Epithelial cell of proximal tubule (primary cell): Measurements from ENCODE around the gene HSCB. TPM values are rescaled to one million over a fixed set of nuclear protein-coding genes. Genes with fewer than 3 reads are reported as not detected.
A peak's percentile ranks its signal among the peaks of the same experiment; 100 is the strongest.
"Not testable (repeated sequence)": the region's sequence is repeated elsewhere in the genome, so short reads cannot be mapped to it uniquely, and the experiment has no call there.

ENCODE experiments used
- DNase-seq: peaks from one replicate; pipeline ENCODE4 v3.0.0-alpha.2; 2011; ENCODE audit warnings: low read depth
- H3K4me3 ChIP-seq: 2 replicates; pipeline ENCODE4 v1.5.1; 2011; ENCODE audit warnings: low read depth, mild to moderate bottlenecking, low read length
- CTCF ChIP-seq: conservative IDR thresholded peaks from 2 replicates; pipeline ENCODE4 v1.5.1; 2012; ENCODE audit warnings: low read depth, mild to moderate bottlenecking, low read length
- total RNA-seq: library from RNA; depleted of rRNA; stranded (reverse); fragments of >200 nt; gene quantifications from 2 replicates; pipeline ENCODE4 v1.2.3, GENCODE V29; 2015

The HSCB gene, protein sequence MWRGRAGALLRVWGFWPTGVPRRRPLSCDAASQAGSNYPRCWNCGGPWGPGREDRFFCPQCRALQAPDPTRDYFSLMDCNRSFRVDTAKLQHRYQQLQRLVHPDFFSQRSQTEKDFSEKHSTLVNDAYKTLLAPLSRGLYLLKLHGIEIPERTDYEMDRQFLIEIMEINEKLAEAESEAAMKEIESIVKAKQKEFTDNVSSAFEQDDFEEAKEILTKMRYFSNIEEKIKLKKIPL
- 19.7 and 28.3 TPM in 2 replicates for total RNA-seq

DNA sequence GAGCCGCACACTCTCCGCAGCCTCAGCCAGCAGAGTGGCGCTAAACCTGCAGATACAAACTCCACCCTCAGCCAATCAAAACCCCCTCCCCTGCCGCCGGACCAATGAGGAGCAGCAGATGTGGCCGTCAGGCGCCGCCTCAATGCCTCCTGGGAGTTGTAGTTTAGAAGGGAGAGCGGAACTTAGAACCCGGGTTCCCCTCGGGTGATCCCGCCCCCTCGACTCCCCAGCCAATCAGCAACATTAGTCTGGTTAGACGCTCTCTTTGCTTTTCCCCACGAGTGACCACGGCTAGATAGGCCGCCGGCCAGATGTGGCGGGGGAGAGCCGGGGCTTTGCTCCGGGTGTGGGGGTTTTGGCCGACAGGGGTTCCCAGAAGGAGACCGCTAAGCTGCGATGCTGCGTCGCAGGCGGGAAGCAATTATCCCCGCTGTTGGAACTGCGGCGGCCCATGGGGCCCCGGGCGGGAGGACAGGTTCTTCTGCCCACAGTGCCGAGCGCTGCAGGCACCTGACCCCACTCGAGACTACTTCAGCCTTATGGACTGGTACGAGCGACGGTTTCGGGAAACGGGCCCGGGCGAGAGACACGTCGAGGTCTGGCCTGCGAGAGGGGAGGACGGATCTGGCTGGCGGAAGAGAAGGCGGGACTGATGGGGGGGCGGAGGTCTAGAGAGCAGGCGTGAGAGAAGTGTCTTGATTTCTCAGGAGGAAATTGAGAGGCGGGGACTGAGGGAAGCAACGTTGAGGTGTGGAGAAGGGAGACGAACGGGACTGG lies at the start of gene HSCB, which contains the start of gene CHEK2:
TSS of gene HSCB (plus strand) at position 255 of the 777 bp plus-strand sequence. CDS start at position 312, 57 bp downstream.
TSS of gene CHEK2 (minus strand) at position 36 of the 777 bp plus-strand sequence. CDS start 7,099 bp downstream, outside the sequence.
- peak; percentile 86 for DNase-seq
- no peak for TF ChIP-seq CTCF
- peak within 1 kb of the TSS; percentile 95 for H3K4me3 ChIP-seq

GRCh38 chr22:28693041-28693760 lies 48.6 kb upstream of the HSCB start:
- not testable (repeated sequence) for H3K4me3 ChIP-seq
- DNase-seq, result peak; percentile 48

- TF ChIP-seq CTCF, result no peak
- no peak for DNase-seq
- H3K4me3 ChIP-seq, result no peak overlapping the region
These were observed 38.9 kb upstream of the HSCB start for GRCh38 chr22:28702891-28703290.

DNA sequence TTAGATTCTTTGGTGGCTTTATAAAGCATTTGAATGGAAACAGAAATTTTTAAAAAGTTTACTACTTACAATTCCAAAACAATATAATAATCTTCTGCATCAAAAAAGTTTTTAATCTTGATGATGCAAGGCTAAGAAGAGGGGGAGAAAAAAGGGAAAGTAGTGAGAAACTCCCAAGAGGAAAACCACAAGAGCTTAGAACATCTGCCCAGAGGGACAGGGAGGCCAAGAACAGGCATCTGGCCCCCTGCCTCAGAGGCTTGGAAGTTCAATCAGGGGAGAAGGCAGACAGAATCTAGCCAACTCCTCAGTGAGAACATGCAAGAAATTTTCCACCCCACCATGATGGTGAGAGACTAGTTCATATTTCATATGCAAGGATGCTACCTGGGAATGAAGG lies 38.4 kb upstream of the HSCB start:
- no peak for DNase-seq
- no peak for TF ChIP-seq CTCF
- H3K4me3 ChIP-seq, result no peak overlapping the region

GRCh38 chr22:28706845-28707244 lies 35.0 kb upstream of the HSCB start:
- TF ChIP-seq CTCF, result no peak
- no peak overlapping the region for H3K4me3 ChIP-seq
- DNase-seq, result no peak

DNA sequence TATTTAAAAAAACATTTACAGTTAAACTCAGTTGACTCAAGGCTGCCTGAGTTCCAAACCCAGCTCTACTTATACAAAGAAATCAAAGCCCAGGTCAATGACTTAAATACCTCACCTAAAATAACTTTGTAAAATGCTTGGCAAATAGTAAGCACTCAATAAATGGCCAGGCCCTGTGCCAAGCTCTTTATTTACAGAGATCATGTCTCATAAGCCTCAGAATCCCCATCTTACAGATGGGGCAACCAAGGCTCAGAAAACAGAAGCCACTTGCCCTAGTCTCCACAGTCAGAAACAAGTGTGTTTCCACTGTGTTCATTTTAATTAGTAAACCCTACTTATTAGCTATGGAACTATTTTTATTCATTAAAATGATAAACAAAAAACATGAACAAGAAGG lies 31.7 kb upstream of the HSCB start:
- no peak overlapping the region for H3K4me3 ChIP-seq
- TF ChIP-seq CTCF, result no peak
- no peak for DNase-seq

DNA sequence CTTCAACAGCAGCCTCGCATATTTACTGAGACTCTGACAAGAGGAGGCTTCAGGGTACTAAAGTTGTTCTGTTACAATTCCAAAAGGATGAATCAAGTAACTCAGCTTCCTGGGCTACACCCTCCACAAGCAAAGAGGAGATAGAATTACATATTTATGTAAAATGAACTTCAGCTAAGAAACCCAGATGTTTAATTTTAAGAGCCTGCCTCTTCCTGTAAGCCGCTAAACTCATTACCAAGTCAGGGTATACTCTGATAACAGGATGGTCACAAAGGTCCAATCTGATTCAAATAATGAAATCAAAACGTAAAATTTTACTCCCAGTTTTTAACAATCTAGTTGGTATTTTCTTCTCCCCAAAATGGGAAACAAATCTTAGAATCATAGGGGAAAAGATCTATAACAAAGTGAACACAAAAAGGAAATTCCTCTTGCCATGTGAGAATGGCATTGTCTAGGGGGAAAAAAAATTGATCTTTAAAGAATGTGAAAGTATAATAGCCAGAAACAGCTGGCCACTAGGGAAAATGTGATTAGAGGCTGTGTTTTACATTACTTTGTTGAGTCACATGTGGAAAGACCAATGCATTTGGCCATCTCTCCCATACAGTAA lies 31.2 kb upstream of the HSCB start:
- TF ChIP-seq CTCF, result no peak
- DNase-seq, result no peak
- no peak overlapping the region for H3K4me3 ChIP-seq
